Effector CD4-positive, alpha-beta T cell (primary cell): ENCODE measurements around the gene NECTIN4.
A peak's percentile ranks its signal among the peaks of the same experiment; 100 is the strongest.
"Not testable (repeated sequence)": the region's sequence is repeated elsewhere in the genome, so short reads cannot be mapped to it uniquely, and the experiment has no call there.

ENCODE experiments used
- DNase-seq: peaks from one replicate; pipeline ENCODE4 v3.0.0-alpha.2; 2020

Gene NECTIN4

DNA sequence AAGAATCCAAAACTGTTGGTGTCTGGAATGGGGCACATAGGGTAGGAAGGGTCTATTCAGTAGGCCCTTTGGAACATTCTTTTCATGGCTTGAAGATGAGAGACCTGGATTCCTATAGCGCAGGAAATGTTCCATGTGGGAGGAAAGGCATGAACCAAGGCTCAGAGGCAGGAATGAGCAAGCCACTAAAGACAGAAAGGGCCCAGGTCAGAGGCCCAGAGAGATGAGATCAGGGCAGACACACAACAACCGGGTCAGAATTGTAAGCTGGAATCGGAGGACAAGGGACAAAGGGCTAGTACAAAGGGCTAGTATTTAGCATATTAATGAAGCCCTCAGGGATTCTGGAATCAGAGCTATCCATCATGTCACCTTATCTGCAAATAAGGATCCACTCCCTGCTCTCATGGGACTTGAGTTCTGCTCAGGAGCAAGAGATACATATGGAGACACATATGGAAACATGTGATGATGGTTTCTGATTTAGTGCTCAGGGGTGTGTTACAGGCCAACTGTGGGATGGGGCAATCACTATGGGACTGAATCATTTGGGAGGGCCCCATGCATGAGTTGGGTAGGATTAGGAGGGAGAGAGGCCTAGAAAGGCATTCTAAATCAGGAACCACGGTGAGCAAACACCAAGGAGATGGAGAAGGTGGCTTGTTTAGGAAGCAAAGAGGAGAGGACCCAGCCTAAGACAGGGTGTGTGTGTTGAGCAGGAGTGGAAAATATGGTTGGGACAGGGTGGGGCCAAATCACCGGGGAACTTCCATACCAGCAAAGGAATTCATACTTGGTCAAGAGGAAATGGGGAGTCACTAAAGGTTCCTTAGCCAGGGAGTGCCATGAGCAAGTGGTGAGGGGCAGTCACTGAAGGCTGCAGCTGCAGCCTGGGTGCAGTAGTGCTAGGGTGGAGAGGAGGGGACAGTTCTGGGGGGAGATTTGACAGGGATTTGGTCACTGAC lies 8.6 kb downstream of the NECTIN4 start:
- DNase-seq, result no peak

DNA sequence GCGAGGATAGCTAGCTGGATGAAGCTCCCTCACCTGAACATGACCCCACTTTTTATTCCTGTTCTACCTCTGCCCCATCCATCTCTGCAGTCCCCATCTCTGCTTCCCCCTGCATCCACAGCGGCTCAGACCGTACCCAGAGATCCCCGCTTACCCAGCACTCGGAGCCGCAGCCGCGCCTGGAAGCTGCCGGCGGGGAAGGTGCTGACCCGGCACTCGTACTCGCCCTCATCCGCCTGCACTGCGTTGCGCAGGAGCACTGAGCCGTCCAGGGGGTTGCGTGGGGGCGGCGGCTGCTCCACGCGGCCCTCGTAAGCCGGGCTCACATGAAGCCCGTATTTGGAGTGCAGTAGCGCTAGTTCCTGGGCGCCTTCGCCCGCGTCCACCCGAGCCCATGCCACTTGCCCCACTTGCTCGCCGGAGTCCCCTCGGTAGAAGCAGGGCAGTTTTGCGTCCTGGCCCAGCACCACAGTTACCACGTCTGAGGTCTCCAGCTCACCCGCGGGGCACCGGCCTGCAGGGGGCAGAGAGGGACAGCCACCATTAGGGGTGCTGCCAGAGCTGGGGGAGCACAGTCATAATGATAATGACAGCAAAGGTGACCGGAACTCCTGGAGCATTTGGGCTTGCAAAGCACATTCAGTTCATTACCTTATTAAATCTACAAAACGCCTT lies 9.8 kb downstream of the NECTIN4 start:
- no peak for DNase-seq

DNA sequence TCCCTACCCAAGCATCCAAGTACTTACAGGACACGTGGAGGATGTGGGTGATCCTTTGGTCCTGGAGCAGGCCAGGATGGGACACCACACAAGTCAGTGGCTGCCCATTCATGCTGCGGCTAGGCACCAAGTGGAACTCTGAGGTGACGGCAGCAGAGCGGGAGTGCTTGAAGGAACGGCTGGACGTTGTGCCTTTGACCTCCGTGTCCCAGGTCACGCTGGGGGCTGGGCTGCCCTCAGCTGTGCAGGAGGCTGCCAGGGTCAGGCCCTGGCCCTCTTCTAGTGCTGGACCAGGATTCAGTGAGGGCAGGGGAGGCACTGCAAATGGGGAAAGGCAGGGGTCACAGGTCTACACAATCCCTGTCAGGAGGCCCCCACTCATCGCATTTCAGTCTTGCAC lies 11.9 kb downstream of the NECTIN4 start:
- DNase-seq, result no peak

DNA sequence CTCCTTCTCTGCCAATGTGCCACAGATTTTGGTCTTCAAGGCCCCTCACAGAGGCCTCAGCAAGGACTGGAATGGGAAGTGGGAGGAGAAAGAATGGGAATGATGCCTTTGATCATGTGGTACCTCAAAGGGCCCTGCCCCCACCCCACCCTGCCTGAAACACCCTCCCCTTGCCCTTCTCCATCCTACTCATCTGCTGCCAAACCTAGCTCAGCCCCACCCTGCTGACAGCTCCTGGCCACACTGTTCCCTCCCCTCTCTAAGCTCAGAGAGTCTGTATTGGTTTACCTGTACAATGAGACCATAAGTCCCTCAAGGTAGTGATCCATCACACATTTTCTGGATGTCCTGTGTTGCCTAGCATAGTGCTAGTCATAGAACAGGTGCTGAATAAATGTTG lies 12.9 kb downstream of the NECTIN4 start:
- no peak for DNase-seq

DNA sequence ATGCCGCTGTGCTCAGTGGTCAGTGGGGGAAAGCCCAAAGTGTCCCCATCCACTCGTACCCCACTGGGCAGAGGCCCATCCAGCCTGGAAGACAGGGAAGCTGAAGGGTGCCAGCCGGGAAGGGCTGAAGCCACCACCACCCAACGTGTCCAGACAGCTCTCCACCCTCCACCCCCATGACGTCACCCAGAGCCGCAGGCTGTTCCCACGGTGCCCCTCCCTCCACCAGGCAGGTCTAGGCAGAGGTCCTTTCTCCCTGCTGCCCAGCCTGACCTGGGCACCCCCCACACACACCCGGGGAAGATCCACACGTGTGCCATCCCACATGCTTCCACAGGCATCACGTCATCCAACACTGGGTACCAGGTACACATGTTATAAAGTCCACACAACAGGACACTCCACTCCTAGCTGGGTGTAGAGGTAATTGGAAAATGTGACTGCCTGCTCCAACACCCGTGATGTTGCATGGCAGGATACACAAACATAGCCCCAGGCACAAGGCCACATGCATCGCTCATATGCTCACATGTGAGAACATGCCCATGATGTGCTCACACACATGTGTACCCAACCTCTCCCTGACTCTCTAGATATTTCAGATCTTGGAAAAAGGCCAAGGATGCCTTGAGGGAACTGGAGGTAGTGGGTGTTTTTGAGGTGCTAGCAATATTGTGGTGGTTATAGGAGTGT lies 14.5 kb downstream of the NECTIN4 start:
- no peak for DNase-seq

DNA sequence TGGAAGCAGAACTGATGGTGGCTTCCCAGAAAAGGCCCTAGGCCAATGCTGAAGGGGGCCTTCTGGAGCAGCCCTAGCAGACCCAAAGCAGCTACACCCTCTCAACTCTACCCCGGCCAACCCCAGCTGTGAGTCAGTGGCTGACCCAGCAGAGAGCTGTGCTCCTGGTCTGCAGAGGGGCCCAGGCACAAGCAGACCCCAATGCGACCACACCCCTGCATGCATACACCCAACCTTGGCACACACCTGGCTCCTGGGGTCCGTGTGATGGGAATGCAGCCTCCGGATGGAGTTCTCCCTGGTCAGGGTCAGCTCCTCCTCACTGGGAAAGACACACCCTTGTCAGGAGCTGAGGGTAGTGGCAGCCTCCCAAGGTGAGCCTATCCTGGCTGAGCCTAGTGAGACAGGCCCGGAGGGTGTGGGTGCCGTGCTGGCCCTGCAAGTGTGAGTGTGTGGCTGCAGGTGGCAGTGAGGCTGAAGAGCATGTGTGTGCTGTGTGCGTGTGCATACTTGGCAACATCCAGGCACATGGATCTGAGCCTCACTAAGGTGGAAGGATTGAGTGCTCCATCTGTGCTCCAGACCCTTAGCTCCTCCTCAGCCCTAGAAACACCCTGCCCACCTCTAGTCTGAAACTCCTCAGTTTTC lies 15.8 kb downstream of the NECTIN4 start:
- DNase-seq, result no peak

DNA sequence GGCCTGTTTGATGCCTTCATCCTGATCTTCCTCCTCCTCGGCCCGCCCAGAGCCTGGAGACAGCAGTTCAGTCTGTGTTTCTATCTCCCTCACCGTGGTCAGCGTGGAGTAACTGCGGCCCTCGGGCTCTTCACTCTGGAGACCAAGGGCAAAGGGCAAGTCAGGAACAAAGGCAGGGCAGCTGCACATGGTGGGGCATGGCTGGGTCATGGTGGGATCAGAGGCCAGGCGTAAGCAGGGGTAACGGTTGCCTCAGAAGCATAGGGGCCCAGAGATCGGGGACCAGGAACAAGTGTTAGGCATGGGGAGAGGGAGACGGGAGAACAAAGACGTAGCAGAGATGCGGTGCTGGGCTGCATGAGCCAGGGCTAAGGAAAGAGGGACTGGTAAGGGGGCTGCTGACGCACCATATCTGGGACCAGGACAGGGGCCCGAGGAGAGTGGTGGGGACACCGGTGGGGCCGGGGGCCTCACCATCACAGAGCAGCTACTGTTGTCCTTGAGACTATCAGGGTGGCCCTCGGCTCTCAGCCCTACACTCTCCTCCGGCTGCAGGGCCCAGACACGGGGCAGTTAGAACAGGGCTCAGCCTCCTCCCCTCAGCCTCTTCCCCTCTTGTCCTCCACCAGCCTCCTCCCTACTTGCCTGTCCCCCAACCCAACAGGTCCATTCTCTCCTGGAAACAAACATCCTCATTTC lies 16.5 kb downstream of the NECTIN4 start:
- no peak for DNase-seq

DNA sequence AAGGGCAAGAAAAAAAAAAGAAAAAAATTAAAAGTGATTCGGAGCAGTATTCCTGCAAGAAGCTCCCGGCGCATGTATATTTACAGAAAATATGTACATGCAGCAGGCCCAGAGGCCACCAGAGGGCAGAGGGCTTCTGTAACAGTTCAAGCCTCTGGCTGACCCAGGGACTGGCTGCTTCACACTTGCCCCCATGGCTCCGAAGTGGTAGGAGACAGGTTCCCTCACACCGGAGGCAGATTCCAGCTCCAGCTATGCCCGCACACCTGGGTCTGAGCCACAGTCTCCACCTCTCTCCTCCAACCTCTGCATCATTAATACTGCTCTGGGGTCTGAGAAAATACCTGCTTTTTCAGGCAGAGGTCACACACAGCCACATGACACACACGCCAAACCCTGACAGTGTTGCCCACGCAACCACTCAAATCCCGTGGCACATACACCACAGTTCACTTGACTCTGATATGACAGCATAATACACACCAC lies 17.4 kb downstream of the NECTIN4 start:
- peak; percentile 28 for DNase-seq

DNA sequence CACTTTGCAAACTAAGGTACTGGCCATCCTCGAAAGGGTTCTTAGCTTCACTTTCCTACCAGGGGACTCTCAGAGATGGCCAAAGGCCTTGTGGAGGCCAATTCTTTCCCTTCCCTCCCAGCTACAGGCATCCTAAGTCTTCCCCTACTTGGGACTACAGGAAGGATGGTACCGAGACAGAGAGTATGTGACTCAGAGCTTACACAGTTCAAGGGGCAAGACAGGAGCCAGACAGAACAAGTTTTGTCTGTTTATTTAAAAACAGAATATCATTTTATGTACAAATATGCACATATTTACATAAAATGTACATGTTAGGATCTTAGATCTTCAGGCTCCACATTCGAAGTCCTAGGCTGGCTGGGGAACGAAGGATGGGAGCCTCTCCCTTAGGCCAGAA lies 18.6 kb downstream of the NECTIN4 start:
- no peak for DNase-seq

DNA sequence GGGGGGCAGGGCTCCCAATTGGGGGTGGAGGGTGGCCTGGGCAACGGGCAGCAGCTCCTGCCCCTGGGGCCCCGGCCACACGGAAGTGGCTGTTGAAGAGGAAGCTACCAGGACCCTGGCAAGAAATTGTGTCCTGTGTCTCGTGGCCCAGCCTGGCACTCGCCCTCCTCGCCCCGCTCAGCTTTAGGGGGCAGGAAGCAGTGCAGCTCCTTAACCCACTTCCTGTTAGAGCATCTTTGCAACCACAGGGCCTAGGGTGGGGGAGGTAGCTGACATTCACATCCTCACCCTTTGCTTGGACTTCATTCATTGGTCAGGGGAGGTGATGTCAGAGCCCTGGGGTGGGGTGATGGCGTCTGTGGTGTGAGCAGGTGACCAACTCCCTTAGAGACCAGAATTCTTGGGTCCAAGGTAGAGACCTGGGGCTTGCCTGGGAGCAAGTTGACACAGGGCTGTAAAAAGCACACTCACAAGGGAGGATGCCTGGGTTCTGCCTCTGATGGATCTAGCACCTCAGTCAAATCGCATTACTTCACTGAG lies 19.6 kb downstream of the NECTIN4 start, which contains the start of gene ARHGAP30:
Gene ARHGAP30, minus strand, starts transcription at position 161 of the 540 bp plus-strand sequence. CDS start 267 bp downstream, outside the sequence.
- peak; percentile 73 for DNase-seq

DNA sequence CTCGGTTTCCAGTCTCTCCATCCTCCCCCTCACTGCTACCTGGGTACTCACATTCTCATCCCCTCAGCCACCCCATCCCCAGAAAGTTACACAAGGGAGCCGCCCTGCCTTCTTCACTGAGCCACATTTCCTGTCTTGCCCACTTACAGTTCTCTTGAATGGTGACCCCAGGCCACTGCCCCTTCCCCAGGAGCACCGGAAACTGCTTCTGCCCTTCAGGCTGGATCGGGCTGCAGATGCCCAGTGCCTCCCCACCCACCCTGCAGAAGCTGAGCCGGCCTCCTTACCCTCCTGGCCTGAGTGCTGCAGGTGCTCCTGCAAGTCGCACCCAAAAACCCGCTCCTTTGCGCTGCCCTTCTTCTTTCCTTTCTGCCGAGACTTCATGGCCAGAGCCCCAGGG lies 20.1 kb downstream of the NECTIN4 start:
- no peak for DNase-seq

DNA sequence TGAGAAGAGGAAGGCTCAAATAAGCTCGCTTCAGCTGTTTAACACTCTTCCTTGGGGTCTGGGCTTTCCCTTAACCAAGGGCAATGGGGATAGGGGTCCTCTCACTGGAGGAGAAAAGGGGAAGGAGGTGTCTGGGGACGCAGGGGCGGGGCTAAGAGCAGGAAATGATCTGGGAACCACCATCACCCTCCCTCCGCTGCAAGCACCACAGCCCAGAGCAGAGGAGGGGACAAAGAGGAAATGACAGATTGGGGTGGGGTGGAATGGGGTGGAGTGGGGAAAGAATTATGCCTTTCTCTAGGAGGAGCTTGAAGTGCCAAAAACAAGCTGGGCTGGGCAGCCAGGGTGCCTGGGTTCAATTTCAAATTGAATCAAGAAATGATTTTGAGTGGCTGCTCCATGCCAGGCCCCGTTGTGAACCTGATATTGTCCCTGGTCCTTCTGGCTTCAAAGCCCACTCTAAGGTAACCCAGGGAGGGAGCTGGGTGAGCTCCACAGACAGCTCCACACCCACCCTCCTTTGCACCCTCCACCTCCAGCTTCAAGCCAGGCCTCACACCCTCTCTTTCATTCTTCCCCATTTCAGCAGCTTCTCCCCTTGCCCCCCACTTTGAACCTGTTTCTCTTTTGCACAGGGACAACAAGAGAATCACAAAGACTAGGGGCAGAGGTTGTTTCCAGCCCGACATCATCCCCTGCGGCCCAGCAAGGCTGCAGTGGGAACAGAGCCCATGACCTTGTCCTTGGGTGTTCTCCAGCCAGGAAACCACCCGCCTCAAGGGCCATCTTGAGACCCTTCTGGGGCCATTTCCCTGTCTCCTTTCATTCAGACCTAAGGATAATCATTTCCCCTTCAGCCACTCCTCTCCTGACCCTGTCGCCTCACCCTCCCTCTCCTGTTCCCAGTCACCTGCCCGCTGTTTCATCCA lies 20.8 kb downstream of the NECTIN4 start:
- peak; percentile 72 for DNase-seq

DNA sequence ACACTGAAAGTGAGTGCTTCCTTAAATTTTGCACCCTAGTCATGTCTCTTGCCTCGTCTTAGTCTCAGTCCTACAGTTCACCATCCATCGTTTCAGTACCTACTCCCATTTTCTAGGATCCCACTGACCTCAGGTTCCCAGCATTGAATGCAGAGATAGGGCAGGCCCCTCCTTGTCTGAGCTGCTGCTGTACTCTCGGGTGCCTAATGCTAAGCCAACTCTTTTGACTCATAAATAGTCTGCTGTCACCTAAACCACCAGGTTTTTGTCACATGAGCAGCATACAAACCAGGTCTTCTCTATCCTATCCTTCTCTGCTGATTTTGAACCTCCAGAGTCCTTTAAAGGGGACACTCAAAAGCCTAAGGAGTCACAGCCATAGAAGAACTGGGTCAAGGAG lies 22.7 kb downstream of the NECTIN4 start:
- no peak for DNase-seq

DNA sequence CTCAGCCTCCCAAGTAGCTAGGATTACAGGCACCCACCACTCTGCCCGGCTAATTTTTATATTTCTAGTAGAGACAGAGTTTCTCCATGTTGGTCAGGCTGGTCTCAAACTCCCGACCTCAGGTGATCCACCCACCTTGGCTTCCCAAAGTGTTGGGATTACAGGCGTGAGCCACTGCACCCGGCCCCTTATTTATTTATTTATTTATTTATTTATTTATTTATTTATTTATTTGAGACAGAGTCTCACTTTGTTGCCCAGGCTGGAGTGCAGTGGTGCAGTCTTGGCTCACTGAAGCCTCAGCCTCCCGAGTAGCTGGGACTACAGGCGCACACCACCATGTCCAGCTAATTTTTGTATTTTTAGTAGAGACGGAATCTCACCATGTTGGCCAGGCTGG lies 23.7 kb downstream of the NECTIN4 start:
- not testable (repeated sequence) for DNase-seq

DNA sequence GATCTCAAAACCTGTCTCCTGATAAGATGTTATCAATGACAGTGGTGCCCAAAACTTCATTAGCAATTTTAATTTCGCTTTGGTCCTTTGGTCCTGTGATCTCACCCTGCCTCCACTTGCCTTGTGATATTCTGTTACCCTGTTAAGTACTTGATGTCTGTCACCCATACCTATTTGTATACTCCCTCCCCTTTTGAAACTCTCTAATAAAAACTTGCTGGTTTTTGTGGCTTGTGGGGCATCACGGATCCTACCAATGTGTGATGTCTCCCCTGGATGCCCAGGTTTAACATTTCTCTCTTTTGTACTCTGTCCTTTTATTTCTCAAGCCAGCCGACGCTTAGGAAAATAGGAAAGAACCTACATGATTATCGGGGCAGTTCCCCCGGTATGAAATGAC lies 25.4 kb downstream of the NECTIN4 start:
- DNase-seq, result not testable (repeated sequence)

DNA sequence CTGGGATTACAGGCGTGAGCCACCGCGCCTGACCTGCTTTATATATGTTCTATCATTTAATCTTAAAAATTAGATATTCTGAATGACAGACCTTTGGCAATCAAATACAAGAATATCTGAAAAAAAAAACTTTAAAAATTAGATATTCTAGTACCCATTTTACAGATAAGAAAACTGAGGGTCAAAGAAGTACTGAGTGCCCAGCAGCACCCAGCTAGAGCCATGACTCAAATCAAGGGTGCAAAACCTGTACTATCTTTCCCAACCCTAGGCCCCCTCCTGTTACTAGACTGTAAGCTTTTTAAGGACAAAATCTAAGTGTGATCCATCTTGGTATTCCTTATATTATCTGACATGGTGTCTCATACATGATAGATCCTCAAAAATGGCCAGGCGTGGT lies 27.9 kb downstream of the NECTIN4 start:
- no peak for DNase-seq

DNA sequence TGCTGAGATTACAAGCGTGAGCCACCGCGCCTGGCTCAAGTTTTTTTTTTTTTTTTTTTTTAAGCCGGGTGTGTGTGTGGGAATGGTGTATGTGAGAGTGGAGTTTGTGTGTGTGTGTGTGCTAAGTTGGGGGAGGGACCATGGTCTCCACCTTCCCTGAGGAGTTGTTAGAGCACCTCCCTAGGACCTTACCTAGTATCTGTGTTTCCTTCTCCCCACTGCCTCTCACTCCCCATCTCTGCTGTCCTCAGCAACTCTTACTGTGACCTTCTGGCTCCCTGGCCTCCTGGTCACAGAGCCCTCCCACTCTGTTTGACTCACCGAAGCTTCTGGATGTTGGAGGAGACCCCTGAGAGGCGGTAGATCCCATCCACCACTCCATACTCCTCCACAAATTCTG lies 30.1 kb downstream of the NECTIN4 start:
- no peak for DNase-seq

DNA sequence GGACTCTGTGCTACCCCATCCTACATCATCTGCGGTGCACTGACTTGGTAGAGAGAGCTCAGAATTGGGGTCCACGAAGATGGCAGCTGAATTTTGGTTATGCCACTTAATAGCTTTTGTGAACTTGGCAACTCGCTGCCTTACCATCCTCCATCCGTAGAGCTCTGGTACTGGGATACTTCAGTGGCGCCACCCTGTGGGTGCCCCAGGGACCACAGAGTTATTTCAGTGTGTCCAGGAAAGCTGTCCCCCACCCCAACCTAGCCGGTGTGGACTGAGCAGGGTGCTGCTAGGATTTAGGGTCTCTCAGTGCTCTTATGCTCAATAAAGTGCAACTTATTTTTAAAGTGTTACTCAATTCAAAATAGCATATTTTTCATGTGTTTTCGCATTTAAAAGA lies 34.6 kb downstream of the NECTIN4 start:
- DNase-seq, result no peak

DNA sequence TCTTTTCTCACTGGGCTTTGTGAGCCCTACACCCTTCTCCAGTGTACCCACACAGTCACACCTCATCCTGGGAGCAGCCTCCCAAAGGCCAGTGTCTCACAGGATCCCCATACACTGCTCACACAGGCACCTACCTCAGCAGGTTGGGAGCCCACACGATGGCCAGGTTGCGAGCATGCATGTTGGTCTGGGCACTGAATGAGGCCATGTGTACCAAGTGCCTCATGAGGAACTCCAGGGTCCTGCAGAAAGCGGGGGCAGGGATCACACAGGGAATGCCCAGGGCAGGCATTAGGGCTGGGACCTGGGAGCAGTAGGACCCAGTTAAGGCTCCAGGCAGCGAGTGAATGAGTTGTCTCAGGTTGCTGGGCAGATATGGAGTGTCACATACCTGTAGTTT lies 35.1 kb downstream of the NECTIN4 start:
- no peak for DNase-seq

DNA sequence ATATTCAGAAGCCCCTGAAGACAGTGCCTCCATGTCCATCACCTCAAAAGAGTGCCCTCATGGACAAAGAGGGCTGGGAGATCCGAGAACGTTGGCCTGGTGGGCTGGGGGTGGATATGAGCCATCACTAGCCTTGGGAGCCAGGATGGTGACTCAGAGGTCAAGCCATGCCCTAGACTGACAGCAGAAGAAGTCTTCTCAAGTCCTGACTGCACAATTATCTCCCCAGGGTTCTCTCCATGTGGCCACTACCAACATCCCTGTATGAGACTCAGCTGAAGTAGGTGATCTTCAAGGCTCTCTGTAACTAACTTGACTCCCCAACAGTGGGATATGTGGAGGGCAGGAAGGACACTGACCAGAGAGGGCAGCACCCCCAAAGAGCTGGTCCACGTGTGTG lies 36.5 kb downstream of the NECTIN4 start:
- no peak for DNase-seq

DNA sequence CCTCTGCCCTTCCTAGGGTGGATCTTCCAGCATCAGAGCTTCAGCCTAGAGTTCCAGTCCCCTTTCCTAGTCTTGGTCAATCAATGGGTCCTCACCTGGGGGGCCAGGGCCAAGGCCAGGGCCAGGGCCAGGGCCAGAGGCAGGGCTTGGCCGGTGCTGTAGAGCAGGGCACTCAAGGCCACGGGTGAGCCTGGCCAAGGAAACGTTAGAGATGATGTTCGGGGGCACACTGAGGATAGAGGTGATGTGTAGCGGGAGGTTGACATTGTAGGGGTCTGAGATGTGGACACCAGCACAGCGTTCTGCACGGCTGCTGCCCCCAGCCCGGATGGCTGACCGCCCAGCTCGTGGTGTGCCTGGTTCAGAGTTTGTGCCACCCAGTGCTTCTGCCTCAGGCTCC lies 38.1 kb downstream of the NECTIN4 start:
- no peak for DNase-seq
